Measurements from ENCODE around the gene WASF2. TPM values are rescaled to one million over a fixed set of nuclear protein-coding genes. Genes with fewer than 3 reads are reported as not detected.

Gene WASF2
- total and polyA plus RNA-seq, 5 donors = 22.1 to 77.9 (median 69.4) TPM

- no peak for ATAC-seq
- H3K4me1 ChIP-seq (ENCODE audit: control insufficient read depth, insufficient read depth, low read length) = peaks cover 45% of the 10 kb centered on the region
Observed at GRCh38 chr1:27521861-27522431, 32.0 kb upstream of the WASF2 start.

GRCh38 chr1:27521336-27521831, 31.4 kb upstream of the WASF2 start:
- 11% methylated on average over 20 of the region's 20 CpGs for WGBS
- Histone ChIP-seq H3K9me3 (ENCODE audit: control insufficient read depth, low read length) (no peaks in the 10 kb centered on the region), H3K27ac (ENCODE audit: low read length) (peak overlapping the region; percentile 53), H3K27me3 (ENCODE audit: control insufficient read depth, insufficient read depth) (no peaks in the 10 kb centered on the region), H3K4me3 (ENCODE audit: low read length) (no peak overlapping the region), H3K4me1 (ENCODE audit: control insufficient read depth, insufficient read depth, low read length) (peaks cover 42% of the 10 kb centered on the region)
- intact Hi-C loops (cut with DNase I) = loop anchor here in 2 of 4 donors (10.0 kb wide), 2 partner anchors 83 to 487 kb away; partner anchors contain the start of gene AHDC1 (in 1 of the 2)
- DNase-seq = peak; percentile 63 to 90 (median 89)
- ATAC-seq = peak; percentile 10 to 32

More at GRCh38 chr1:27521861-27522431, 32.0 kb upstream of the WASF2 start:
- no peaks in the 10 kb centered on the region for H3K27me3 ChIP-seq (ENCODE audit: control insufficient read depth, insufficient read depth)
- intact Hi-C loops (cut with DNase I) = loop anchor here in 2 of 4 donors (10.0 kb wide), 2 partner anchors 83 to 487 kb away; partner anchors contain the start of gene AHDC1 (in 1 of the 2)
- no peak for DNase-seq
- no peak overlapping the region for H3K27ac ChIP-seq (ENCODE audit: low read length)
- H3K4me3 ChIP-seq (ENCODE audit: low read length) = no peak overlapping the region
- 62% methylated on average over 9 of the region's 9 CpGs for WGBS
- no peaks in the 10 kb centered on the region for H3K9me3 ChIP-seq (ENCODE audit: control insufficient read depth, low read length)

- no peaks in the 10 kb centered on the region for H3K27me3 ChIP-seq (ENCODE audit: control insufficient read depth, insufficient read depth)
- DNase-seq (peak; percentile 46 to 83 (median 77)), ATAC-seq (peak in 1 of 2 donors; percentile 5)
- no peak overlapping the region for H3K4me3 ChIP-seq (ENCODE audit: low read length)
- H3K9me3 ChIP-seq (ENCODE audit: control insufficient read depth, low read length) = no peaks in the 10 kb centered on the region
- WGBS = 35% methylated on average over 4 of the region's 4 CpGs
- intact Hi-C loops (cut with DNase I) = loop anchor here in 2 of 4 donors (10.0 kb wide), 2 partner anchors 84 to 486 kb away; partner anchors contain the start of gene AHDC1 (in 1 of the 2)
- H3K27ac ChIP-seq (ENCODE audit: low read length) = peak overlapping the region; percentile 13
- peaks cover 37% of the 10 kb centered on the region for H3K4me1 ChIP-seq (ENCODE audit: control insufficient read depth, insufficient read depth, low read length)
Observed at GRCh38 chr1:27520651-27521050, 30.7 kb upstream of the WASF2 start.

- DNase-seq (peak; percentile 47 to 84 (median 80)), ATAC-seq (peak; percentile 22 to 32)
- H3K27ac ChIP-seq (ENCODE audit: low read length) = peak overlapping the region; percentile 49
- WGBS = 51% methylated on average over 24 of the region's 24 CpGs
- intact Hi-C loops (cut with DNase I) = loop anchor here in 2 of 4 donors (10.0 kb wide), 2 partner anchors 85 to 485 kb away; partner anchors contain the start of gene AHDC1 (in 1 of the 2)
- no peaks in the 10 kb centered on the region for H3K27me3 ChIP-seq (ENCODE audit: control insufficient read depth, insufficient read depth)
- no peaks in the 10 kb centered on the region for H3K9me3 ChIP-seq (ENCODE audit: control insufficient read depth, low read length)
- peaks cover 34% of the 10 kb centered on the region for H3K4me1 ChIP-seq (ENCODE audit: control insufficient read depth, insufficient read depth, low read length)
- H3K4me3 ChIP-seq (ENCODE audit: low read length) = no peak overlapping the region
Observed at GRCh38 chr1:27519331-27520258, 29.6 kb upstream of the WASF2 start.

GRCh38 chr1:27518808-27519207, 28.8 kb upstream of the WASF2 start:
- peak overlapping the region; percentile 49 for H3K27ac ChIP-seq (ENCODE audit: low read length)
- WGBS = 78% methylated on average over 7 of the region's 7 CpGs
- H3K4me1 ChIP-seq (ENCODE audit: control insufficient read depth, insufficient read depth, low read length) = peaks cover 30% of the 10 kb centered on the region
- ATAC-seq (no peak), DNase-seq (no peak)
- intact Hi-C loops (cut with DNase I) = no loop called here
- H3K9me3 ChIP-seq (ENCODE audit: control insufficient read depth, low read length) = no peaks in the 10 kb centered on the region
- H3K27me3 ChIP-seq (ENCODE audit: control insufficient read depth, insufficient read depth) = no peaks in the 10 kb centered on the region
- no peak overlapping the region for H3K4me3 ChIP-seq (ENCODE audit: low read length)

- intact Hi-C loops (cut with DNase I) = no loop called here
- H3K4me1 ChIP-seq (ENCODE audit: control insufficient read depth, insufficient read depth, low read length) = peaks cover 27% of the 10 kb centered on the region
- WGBS = 67% methylated on average over 21 of the region's 21 CpGs
- H3K27ac ChIP-seq (ENCODE audit: low read length) = peak overlapping the region; percentile 22
- H3K27me3 ChIP-seq (ENCODE audit: control insufficient read depth, insufficient read depth) = no peaks in the 10 kb centered on the region
- no peaks in the 10 kb centered on the region for H3K9me3 ChIP-seq (ENCODE audit: control insufficient read depth, low read length)
- DNase-seq = peak in 1 of 3 donors; percentile 50
- no peak overlapping the region for H3K4me3 ChIP-seq (ENCODE audit: low read length)
- ATAC-seq = no peak
Observed at GRCh38 chr1:27517907-27518718, 28.1 kb upstream of the WASF2 start.

- H3K4me3 ChIP-seq (ENCODE audit: low read length) = no peak overlapping the region
- no peak overlapping the region for H3K27ac ChIP-seq (ENCODE audit: low read length)
- DNase-seq (peak in 1 of 3 donors; percentile 26), ATAC-seq (peak in 1 of 2 donors; percentile 53)
- 70% methylated on average over 2 of the region's 2 CpGs for WGBS
- peaks cover 21% of the 10 kb centered on the region for H3K4me1 ChIP-seq (ENCODE audit: control insufficient read depth, insufficient read depth, low read length)
- no peaks in the 10 kb centered on the region for H3K27me3 ChIP-seq (ENCODE audit: control insufficient read depth, insufficient read depth)
- H3K9me3 ChIP-seq (ENCODE audit: control insufficient read depth, low read length) = no peaks in the 10 kb centered on the region
- intact Hi-C loops (cut with DNase I) = no loop called here
Observed at GRCh38 chr1:27517301-27517700, 27.3 kb upstream of the WASF2 start.

- Histone ChIP-seq H3K4me1 (ENCODE audit: control insufficient read depth, insufficient read depth, low read length) (peaks cover 8% of the 10 kb centered on the region), H3K27ac (ENCODE audit: low read length) (no peak overlapping the region)
- no peak for ATAC-seq
Observed at GRCh38 chr1:27515626-27516025, 25.7 kb upstream of the WASF2 start.

GRCh38 chr1:27513958-27514357, 24.0 kb upstream of the WASF2 start:
- Histone ChIP-seq H3K27ac (ENCODE audit: low read length) (no peak overlapping the region), H3K4me3 (ENCODE audit: low read length) (no peak overlapping the region), H3K27me3 (ENCODE audit: control insufficient read depth, insufficient read depth) (no peaks in the 10 kb centered on the region), H3K4me1 (ENCODE audit: control insufficient read depth, insufficient read depth, low read length) (peaks cover 6% of the 10 kb centered on the region), H3K9me3 (ENCODE audit: control insufficient read depth, low read length) (no peaks in the 10 kb centered on the region)
- peak; percentile 62 to 84 (median 80) for DNase-seq
- intact Hi-C loops (cut with DNase I) = no loop called here
- WGBS = 46% methylated on average over 7 of the region's 7 CpGs
- ATAC-seq = peak; percentile 62 to 63

More at GRCh38 chr1:27515626-27516025, 25.7 kb upstream of the WASF2 start:
- no peak overlapping the region for H3K4me3 ChIP-seq (ENCODE audit: low read length)
- no peaks in the 10 kb centered on the region for H3K27me3 ChIP-seq (ENCODE audit: control insufficient read depth, insufficient read depth)
- intact Hi-C loops (cut with DNase I) = no loop called here
- peak in 1 of 3 donors; percentile 42 for DNase-seq
- 90% methylated on average over 3 of the region's 3 CpGs for WGBS
- no peaks in the 10 kb centered on the region for H3K9me3 ChIP-seq (ENCODE audit: control insufficient read depth, low read length)

GRCh38 chr1:27513528-27513927, 23.6 kb upstream of the WASF2 start:
- DNase-seq = peak; percentile 73 to 86 (median 74)
- Histone ChIP-seq H3K4me3 (ENCODE audit: low read length) (no peak overlapping the region), H3K9me3 (ENCODE audit: control insufficient read depth, low read length) (no peaks in the 10 kb centered on the region), H3K4me1 (ENCODE audit: control insufficient read depth, insufficient read depth, low read length) (peaks cover 6% of the 10 kb centered on the region), H3K27ac (ENCODE audit: low read length) (no peak overlapping the region), H3K27me3 (ENCODE audit: control insufficient read depth, insufficient read depth) (no peaks in the 10 kb centered on the region)
- peak; percentile 74 to 82 for ATAC-seq
- intact Hi-C loops (cut with DNase I) = no loop called here
- WGBS = 51% methylated on average over 5 of the region's 5 CpGs
